Measurements from ENCODE around the gene JMJD6. TPM values are rescaled to one million over a fixed set of nuclear protein-coding genes. Genes with fewer than 3 reads are reported as not detected.

Gene JMJD6
- total and polyA plus RNA-seq, 2 of the 8 experiments (the other 6 are each of a cell fraction or from before 2014, with no cell fraction given) = 8.6 to 18.6 TPM

- 0 out of 2 replicates have a peak, but pooled peaks have one; percentile 21 for TF ChIP-seq TAF1 (IDR thresholded peaks at IDR 0.05; ENCODE audit: low read depth, low read length)
Measured at GRCh38 chr17:76707985-76708807, 18.2 kb downstream of the JMJD6 start (continued).

Measured in H1 (cell line).